Activated CD8-positive, alpha-beta T cell treated with anti-CD3 and anti-CD28 coated beads for 36 hours (primary cell): Measurements from ENCODE around the gene ECE2. TPM values are rescaled to one million over a fixed set of nuclear protein-coding genes. Genes with fewer than 3 reads are reported as not detected.

ENCODE experiments used
- ATAC-seq: fragments of 200-7000 bp; cut with Tn5 transposase; one replicate; pipeline ENCODE4 v1.10.0; 2021; ENCODE audit warnings: mild to moderate bottlenecking, moderate library complexity
- CTCF ChIA-PET: fragments of 350-600 bp; sonication (Branson Sonifier 250); formaldehyde crosslinking; loops from one replicate; lab custom pipeline; 2021; ENCODE audit warnings: antibody characterized with exemption; lab: Charles Lee
- POLR2A ChIA-PET: fragments of 350-600 bp; sonication (Branson Sonifier 250); formaldehyde crosslinking; loops from one replicate; lab custom pipeline; 2021; ENCODE audit warnings: antibody characterized with exemption; lab: Charles Lee
- DNase-seq: peaks from one replicate; pipeline ENCODE4 v3.0.0-alpha.2; 2020
- H3K27ac Mint-ChIP-seq: one replicate; pipeline ENCODE4 v1.8.0; 2021; ENCODE audit warnings: mild to moderate bottlenecking, mixed read lengths
- H3K27me3 Mint-ChIP-seq: one replicate; pipeline ENCODE4 v1.8.0; 2021; ENCODE audit warnings: mixed read lengths
- H3K36me3 Mint-ChIP-seq: one replicate; pipeline ENCODE4 v1.8.0; 2021; ENCODE audit warnings: low read depth, mixed read lengths
- H3K4me1 Mint-ChIP-seq: one replicate; pipeline ENCODE4 v1.8.0; 2021; ENCODE audit warnings: low read depth, mixed read lengths
- H3K4me3 Mint-ChIP-seq: one replicate; pipeline ENCODE4 v1.8.0; 2021; ENCODE audit warnings: mild to moderate bottlenecking, moderate library complexity, mixed read lengths
- H3K9me3 Mint-ChIP-seq: one replicate; pipeline ENCODE4 v1.8.0; 2021; ENCODE audit warnings: mixed read lengths
- intact Hi-C: fragments of 100-400 bp; cut with micrococcal nuclease; formaldehyde crosslinking; loops from one replicate; pipeline ENCODE4 v1.10.0; 2022
- total RNA-seq, 2 experiments: library from RNA; stranded (reverse); gene quantifications; one replicate each; pipeline ENCODE4 v1.2.3, GENCODE V29; 2021
- TF ChIP-seq, protein P1 (sequence below): fragments of 200-600 bp; IDR thresholded peaks from one replicate; pipeline ENCODE4 v1.8.0; 2022; ENCODE audit warnings: antibody characterized with exemption, mild to moderate bottlenecking

The ECE2 gene
- total RNA-seq, 2 experiments from 2014 or later: not detected

DNA sequence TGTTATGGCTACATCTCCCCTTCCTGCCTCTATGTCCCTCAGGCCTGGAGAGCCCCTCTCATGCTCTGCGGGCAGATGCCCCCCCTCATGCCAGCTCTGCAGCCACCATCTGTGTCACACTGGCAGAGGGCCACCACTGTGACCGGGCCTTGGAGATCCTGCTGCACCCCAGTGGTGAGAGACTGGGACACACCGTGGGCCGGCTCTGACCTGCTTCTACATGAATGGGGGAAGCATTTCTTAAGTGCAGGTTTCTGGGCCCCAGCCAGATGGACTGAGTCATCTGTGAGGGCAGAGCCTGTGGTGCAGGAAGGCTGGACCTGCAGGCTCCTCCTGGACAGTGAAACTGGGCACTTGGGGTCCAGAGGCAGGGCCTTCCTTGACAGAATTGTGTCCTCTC, 41.6 kb upstream of the ECE2 start:
- TF ChIP-seq, protein P1, sequence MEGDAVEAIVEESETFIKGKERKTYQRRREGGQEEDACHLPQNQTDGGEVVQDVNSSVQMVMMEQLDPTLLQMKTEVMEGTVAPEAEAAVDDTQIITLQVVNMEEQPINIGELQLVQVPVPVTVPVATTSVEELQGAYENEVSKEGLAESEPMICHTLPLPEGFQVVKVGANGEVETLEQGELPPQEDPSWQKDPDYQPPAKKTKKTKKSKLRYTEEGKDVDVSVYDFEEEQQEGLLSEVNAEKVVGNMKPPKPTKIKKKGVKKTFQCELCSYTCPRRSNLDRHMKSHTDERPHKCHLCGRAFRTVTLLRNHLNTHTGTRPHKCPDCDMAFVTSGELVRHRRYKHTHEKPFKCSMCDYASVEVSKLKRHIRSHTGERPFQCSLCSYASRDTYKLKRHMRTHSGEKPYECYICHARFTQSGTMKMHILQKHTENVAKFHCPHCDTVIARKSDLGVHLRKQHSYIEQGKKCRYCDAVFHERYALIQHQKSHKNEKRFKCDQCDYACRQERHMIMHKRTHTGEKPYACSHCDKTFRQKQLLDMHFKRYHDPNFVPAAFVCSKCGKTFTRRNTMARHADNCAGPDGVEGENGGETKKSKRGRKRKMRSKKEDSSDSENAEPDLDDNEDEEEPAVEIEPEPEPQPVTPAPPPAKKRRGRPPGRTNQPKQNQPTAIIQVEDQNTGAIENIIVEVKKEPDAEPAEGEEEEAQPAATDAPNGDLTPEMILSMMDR: no peak
- intact Hi-C loops: no loop called here
- ATAC-seq (no peak), DNase-seq (no peak)
- no peaks in the 10 kb centered on the region for H3K36me3 Mint-ChIP-seq
- ChIA-PET CTCF (no interaction called here), POLR2A (no interaction called here)
- H3K4me3 Mint-ChIP-seq: no peak overlapping the region
- H3K27ac Mint-ChIP-seq: no peak overlapping the region
- H3K9me3 Mint-ChIP-seq: no peaks in the 10 kb centered on the region
- peaks cover 6% of the 10 kb centered on the region for H3K4me1 Mint-ChIP-seq
- peaks cover 22% of the 10 kb centered on the region for H3K27me3 Mint-ChIP-seq

DNA sequence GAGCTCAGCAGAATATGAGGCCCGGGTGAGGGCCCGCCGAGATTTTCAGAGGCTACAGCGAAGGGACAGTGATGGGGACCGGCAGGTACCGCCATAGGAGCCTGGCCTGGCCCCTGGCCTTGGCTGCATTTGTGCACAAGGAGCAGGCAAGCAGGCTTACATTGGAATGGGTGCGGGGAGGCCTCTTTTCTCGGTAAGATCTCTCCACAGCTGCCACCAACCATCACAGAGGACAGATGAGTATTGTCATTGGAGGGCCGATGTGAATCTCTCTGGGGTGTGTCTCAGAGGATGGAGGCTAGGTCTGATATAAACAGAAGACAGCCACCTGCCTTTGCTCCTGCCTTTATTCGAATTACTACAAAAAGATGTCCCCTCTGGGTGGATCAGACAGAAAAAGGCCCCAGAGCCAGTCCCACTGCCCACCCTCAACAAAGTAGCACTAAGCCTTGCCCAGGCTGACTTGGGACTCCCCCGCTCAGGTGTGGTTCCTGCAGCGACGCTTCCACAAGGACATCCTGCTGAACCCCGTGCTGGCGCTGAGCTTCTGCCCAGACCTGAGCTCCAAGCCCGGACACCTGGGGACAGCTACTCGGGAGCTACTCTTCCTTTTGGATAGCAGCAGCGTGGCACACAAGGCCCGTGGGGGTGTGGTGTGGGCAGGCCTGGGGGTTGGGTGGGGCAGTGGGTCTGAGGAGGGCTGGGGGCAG, 41.0 kb upstream of the ECE2 start:
- TF ChIP-seq, protein P1: no peak
- ChIA-PET CTCF (no interaction called here), POLR2A (interaction anchor here (0.6 kb wide), 1 partner anchor 11 kb away, joined by 3 read pairs; no protein-coding TSS in a partner anchor)
- H3K9me3 Mint-ChIP-seq: no peaks in the 10 kb centered on the region
- H3K27ac Mint-ChIP-seq: no peak overlapping the region
- ATAC-seq (no peak), DNase-seq (no peak)
- intact Hi-C loops: no loop called here
- peaks cover 22% of the 10 kb centered on the region for H3K27me3 Mint-ChIP-seq
- H3K36me3 Mint-ChIP-seq: no peaks in the 10 kb centered on the region
- no peak overlapping the region for H3K4me3 Mint-ChIP-seq
- H3K4me1 Mint-ChIP-seq: peaks cover 6% of the 10 kb centered on the region

DNA sequence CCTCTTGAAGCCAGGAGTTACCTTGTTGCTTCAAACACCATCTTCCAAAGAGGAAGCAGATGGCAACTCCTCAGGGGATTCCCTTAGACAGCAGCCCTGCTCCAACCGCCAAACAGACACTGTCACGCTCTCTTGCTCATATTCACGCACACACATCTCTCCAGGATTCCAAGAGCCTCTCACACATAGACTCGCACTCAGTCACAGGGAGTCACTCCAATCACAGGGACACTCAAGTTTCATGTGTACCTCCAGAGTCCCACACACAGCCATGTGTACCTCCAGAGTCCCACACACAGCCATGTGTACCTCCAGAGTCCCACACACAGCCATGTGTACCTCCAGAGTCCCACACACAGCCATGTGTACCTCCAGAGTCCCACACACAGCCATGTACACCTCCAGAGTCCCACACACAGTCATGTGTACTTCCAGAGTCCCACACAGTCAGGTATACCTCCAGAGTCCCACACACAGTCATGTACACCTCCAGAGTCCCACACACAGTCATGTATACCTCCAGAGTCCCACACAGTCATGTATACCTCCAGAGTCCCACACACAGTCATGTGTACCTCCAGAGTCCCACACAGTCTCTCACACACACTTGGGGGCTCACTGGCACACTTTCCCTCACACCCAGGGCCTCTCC, 40.3 kb upstream of the ECE2 start:
- DNase-seq (no peak), ATAC-seq (no peak)
- H3K27me3 Mint-ChIP-seq: peaks cover 22% of the 10 kb centered on the region
- CTCF ChIA-PET: no interaction called here
- POLR2A ChIA-PET: interaction anchor here (0.6 to 1.5 kb wide), 2 partner anchors 11 to 20 kb away, joined by 3 to 6 read pairs; no protein-coding TSS in a partner anchor
- no peak overlapping the region for H3K27ac Mint-ChIP-seq
- intact Hi-C loops: no loop called here
- TF ChIP-seq, protein P1: no peak
- H3K36me3 Mint-ChIP-seq: no peaks in the 10 kb centered on the region
- peaks cover 6% of the 10 kb centered on the region for H3K4me1 Mint-ChIP-seq
- H3K9me3 Mint-ChIP-seq: no peaks in the 10 kb centered on the region
- H3K4me3 Mint-ChIP-seq: no peak overlapping the region

DNA sequence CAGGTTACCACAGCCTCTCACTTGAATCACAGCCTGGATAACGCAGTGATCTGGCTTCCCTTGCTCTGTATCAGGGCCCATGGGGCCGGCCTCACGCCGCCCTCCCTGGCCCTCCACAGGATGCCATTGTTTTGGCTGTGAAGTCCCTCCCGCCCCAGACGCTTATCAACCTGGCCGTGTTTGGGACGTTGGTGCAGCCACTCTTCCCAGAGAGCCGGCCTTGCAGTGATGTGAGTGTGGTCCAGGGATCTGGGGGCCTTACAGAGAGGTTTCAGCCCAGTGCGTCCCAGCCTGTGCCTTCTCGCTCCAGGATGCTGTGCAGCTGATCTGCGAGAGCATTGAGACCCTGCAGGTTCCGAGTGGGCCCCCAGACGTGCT, 39.8 kb upstream of the ECE2 start:
- TF ChIP-seq, protein P1: no peak
- H3K27ac Mint-ChIP-seq: no peak overlapping the region
- peaks cover 4% of the 10 kb centered on the region for H3K4me1 Mint-ChIP-seq
- no peaks in the 10 kb centered on the region for H3K9me3 Mint-ChIP-seq
- intact Hi-C loops: no loop called here
- H3K4me3 Mint-ChIP-seq: no peak overlapping the region
- ChIA-PET CTCF (interaction anchor here (0.9 to 2.8 kb wide), 2 partner anchors 8 to 14 kb away, joined by 3 to 30 read pairs; partner anchors contain the start of gene EEF1AKMT4), POLR2A (interaction anchor here (1.5 kb wide), 1 partner anchor 20 kb away, joined by 6 read pairs; no protein-coding TSS in a partner anchor)
- H3K27me3 Mint-ChIP-seq: peaks cover 19% of the 10 kb centered on the region
- no peaks in the 10 kb centered on the region for H3K36me3 Mint-ChIP-seq
- no peak for DNase-seq
- ATAC-seq: no peak

DNA sequence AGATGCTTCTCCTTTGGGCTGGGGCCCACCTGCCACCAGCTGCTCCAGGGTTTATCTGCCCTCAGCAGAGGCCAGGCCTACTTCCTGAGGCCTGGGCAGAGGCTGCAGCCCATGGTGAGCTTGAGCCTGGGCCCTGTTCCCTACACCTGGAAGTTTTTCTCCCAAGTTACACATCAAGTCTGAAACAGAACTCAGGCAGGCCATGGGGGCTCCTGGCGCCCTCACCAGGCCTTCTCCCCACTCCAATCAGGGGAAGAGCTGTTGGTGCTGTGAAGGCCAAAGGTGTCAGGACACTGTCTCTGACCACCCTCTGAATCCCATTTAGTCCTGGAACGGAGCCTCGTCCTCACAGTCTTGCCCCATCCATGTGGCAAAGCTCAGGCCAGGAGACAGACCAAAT, 39.2 kb upstream of the ECE2 start:
- ChIA-PET POLR2A (interaction anchor here (0.6 to 2.1 kb wide), 4 partner anchors 10 to 121 kb away, joined by 3 to 6 read pairs (median 4); partner anchors contain the start of gene EEF1AKMT4), CTCF (interaction anchor here (0.9 to 2.8 kb wide), 2 partner anchors 9 to 13 kb away, joined by 3 to 30 read pairs; partner anchors contain the start of gene EEF1AKMT4)
- ATAC-seq: no peak
- TF ChIP-seq, protein P1: no peak
- no peak for DNase-seq
- Mint-ChIP-seq H3K4me1 (no peaks in the 10 kb centered on the region), H3K9me3 (no peaks in the 10 kb centered on the region), H3K4me3 (no peak overlapping the region), H3K36me3 (no peaks in the 10 kb centered on the region), H3K27me3 (peaks cover 13% of the 10 kb centered on the region), H3K27ac (no peak overlapping the region)
- intact Hi-C loops: no loop called here
